HepG2 (cell line): Measurements from ENCODE around the gene CD46. TPM values are rescaled to one million over a fixed set of nuclear protein-coding genes. Genes with fewer than 3 reads are reported as not detected.

Source experiments
- CCDC6 ChIP-seq: sonication (generic); formaldehyde crosslinking; IDR thresholded peaks from 2 replicates; pipeline ENCODE4 v1.8.1; 2022; ENCODE audit warnings: mild to moderate bottlenecking, missing genetic modification reagents, moderate library complexity
- ELF3 ChIP-seq: IDR thresholded peaks from 2 replicates; pipeline ENCODE4 v1.6.1; 2016; ENCODE audit warnings: missing genetic modification reagents, missing compliant biosample characterization
- SSRP1 ChIP-seq: IDR thresholded peaks from 2 replicates; pipeline ENCODE4 v1.6.1; 2016; ENCODE audit warnings: control low read depth
- polyA plus RNA-seq, 8 experiments: library from polyadenylated mRNA; depleted of rRNA in 3 of 8; stranded (reverse) in 7 of 8; unstranded in 1 of 8; fragments of >200 nt; fragmentation: Illumina TruSeq in 4 of 8; extraction: Trizol in 4 of 8; gene quantifications; 2 replicates each; pipeline versions ENCODE4 v1.2.1 to v1.2.3, GENCODE V29; 2011 to 2016; ENCODE audit warnings: low read depth in 4 of 8, missing spikeins in 1 of 8, mixed read lengths in 1 of 8; ENCODE audit not compliant: insufficient read depth in 1 of 8
- total RNA-seq, 5 experiments: library from RNA; depleted of rRNA; stranded (reverse); fragments of >200 nt; fragmentation: Illumina TruSeq; extraction: Trizol; gene quantifications; 2 replicates each; pipeline ENCODE4 v1.2.3, GENCODE V29; 2016; ENCODE audit warnings: low read depth in 1 of 5
- TF ChIP-seq, protein P1 (sequence below): sonication (generic); formaldehyde crosslinking; IDR thresholded peaks from 2 replicates; pipeline ENCODE4 v1.9.0; 2021; ENCODE audit warnings: missing genetic modification reagents, borderline replicate concordance
- TF ChIP-seq, protein P2 (sequence below): sonication (generic); formaldehyde crosslinking; IDR thresholded peaks from 2 replicates; pipeline ENCODE4 v1.4.0; 2020; ENCODE audit warnings: missing genetic modification reagents
- TF ChIP-seq, protein P3 (sequence below): sonication (generic); formaldehyde crosslinking; IDR thresholded peaks from 2 replicates; pipeline ENCODE4 v1.5.0; 2020; ENCODE audit warnings: mild to moderate bottlenecking, missing genetic modification reagents
- TF ChIP-seq, protein P4 (sequence below): sonication (generic); formaldehyde crosslinking; IDR thresholded peaks from 2 replicates; pipeline ENCODE4 v1.5.0; 2020; ENCODE audit warnings: mild to moderate bottlenecking, missing genetic modification reagents, borderline replicate concordance
- TF ChIP-seq, protein P5 (sequence below): sonication (generic); formaldehyde crosslinking; IDR thresholded peaks from 2 replicates; pipeline ENCODE4 v1.9.0; 2022; ENCODE audit warnings: missing genetic modification reagents, mild to moderate bottlenecking, borderline replicate concordance

CD46 gene
- total and polyA plus RNA-seq, 2 of the 13 experiments (the other 11 are each of a cell fraction or from before 2014, with no cell fraction given) = 130 to 277 TPM

DNA sequence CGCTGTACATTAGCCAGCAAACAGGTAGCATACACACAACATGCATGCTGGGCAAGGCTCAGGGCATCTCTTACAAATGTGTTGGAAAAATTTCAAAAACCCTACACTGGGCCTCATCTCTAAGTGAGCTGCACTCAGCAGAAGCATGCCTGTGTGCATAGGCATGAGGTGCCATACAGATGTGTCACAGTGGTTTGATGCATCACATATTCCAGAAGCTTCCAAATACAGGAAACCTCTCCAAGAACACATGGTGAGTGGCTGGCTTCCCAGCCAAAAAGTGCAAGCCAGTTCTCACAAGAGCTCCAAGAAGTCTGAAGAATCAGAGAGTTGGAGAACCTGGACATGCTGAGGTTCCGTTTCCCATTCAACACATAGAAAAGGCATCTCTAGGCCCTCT is 58.3 kb downstream of the CD46 start (continued):
- TF ChIP-seq, protein P1, sequence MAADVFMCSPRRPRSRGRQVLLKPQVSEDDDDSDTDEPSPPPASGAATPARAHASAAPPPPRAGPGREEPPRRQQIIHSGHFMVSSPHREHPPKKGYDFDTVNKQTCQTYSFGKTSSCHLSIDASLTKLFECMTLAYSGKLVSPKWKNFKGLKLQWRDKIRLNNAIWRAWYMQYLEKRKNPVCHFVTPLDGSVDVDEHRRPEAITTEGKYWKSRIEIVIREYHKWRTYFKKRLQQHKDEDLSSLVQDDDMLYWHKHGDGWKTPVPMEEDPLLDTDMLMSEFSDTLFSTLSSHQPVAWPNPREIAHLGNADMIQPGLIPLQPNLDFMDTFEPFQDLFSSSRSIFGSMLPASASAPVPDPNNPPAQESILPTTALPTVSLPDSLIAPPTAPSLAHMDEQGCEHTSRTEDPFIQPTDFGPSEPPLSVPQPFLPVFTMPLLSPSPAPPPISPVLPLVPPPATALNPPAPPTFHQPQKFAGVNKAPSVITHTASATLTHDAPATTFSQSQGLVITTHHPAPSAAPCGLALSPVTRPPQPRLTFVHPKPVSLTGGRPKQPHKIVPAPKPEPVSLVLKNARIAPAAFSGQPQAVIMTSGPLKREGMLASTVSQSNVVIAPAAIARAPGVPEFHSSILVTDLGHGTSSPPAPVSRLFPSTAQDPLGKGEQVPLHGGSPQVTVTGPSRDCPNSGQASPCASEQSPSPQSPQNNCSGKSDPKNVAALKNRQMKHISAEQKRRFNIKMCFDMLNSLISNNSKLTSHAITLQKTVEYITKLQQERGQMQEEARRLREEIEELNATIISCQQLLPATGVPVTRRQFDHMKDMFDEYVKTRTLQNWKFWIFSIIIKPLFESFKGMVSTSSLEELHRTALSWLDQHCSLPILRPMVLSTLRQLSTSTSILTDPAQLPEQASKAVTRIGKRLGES (CRISPR knock-in tag) = no peak
- TF ChIP-seq, protein P2, sequence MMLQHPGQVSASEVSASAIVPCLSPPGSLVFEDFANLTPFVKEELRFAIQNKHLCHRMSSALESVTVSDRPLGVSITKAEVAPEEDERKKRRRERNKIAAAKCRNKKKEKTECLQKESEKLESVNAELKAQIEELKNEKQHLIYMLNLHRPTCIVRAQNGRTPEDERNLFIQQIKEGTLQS (CRISPR knock-in tag) = no peak
- TF ChIP-seq CCDC6 (CRISPR knock-in tag) = no peak
- TF ChIP-seq, protein P3, sequence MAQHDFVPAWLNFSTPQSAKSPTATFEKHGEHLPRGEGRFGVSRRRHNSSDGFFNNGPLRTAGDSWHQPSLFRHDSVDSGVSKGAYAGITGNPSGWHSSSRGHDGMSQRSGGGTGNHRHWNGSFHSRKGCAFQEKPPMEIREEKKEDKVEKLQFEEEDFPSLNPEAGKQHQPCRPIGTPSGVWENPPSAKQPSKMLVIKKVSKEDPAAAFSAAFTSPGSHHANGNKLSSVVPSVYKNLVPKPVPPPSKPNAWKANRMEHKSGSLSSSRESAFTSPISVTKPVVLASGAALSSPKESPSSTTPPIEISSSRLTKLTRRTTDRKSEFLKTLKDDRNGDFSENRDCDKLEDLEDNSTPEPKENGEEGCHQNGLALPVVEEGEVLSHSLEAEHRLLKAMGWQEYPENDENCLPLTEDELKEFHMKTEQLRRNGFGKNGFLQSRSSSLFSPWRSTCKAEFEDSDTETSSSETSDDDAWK (CRISPR knock-in tag) = no peak
- no peak for TF ChIP-seq SSRP1 (CRISPR knock-in tag)
- TF ChIP-seq, protein P4, sequence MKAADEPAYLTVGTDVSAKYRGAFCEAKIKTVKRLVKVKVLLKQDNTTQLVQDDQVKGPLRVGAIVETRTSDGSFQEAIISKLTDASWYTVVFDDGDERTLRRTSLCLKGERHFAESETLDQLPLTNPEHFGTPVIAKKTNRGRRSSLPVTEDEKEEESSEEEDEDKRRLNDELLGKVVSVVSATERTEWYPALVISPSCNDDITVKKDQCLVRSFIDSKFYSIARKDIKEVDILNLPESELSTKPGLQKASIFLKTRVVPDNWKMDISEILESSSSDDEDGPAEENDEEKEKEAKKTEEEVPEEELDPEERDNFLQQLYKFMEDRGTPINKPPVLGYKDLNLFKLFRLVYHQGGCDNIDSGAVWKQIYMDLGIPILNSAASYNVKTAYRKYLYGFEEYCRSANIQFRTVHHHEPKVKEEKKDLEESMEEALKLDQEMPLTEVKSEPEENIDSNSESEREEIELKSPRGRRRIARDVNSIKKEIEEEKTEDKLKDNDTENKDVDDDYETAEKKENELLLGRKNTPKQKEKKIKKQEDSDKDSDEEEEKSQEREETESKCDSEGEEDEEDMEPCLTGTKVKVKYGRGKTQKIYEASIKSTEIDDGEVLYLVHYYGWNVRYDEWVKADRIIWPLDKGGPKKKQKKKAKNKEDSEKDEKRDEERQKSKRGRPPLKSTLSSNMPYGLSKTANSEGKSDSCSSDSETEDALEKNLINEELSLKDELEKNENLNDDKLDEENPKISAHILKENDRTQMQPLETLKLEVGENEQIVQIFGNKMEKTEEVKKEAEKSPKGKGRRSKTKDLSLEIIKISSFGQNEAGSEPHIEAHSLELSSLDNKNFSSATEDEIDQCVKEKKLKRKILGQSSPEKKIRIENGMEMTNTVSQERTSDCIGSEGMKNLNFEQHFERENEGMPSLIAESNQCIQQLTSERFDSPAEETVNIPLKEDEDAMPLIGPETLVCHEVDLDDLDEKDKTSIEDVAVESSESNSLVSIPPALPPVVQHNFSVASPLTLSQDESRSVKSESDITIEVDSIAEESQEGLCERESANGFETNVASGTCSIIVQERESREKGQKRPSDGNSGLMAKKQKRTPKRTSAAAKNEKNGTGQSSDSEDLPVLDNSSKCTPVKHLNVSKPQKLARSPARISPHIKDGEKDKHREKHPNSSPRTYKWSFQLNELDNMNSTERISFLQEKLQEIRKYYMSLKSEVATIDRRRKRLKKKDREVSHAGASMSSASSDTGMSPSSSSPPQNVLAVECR (CRISPR knock-in tag) = no peak
- TF ChIP-seq ELF3 = no peak
- TF ChIP-seq, protein P5, sequence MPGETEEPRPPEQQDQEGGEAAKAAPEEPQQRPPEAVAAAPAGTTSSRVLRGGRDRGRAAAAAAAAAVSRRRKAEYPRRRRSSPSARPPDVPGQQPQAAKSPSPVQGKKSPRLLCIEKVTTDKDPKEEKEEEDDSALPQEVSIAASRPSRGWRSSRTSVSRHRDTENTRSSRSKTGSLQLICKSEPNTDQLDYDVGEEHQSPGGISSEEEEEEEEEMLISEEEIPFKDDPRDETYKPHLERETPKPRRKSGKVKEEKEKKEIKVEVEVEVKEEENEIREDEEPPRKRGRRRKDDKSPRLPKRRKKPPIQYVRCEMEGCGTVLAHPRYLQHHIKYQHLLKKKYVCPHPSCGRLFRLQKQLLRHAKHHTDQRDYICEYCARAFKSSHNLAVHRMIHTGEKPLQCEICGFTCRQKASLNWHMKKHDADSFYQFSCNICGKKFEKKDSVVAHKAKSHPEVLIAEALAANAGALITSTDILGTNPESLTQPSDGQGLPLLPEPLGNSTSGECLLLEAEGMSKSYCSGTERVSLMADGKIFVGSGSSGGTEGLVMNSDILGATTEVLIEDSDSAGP (CRISPR knock-in tag) = no peak
